Inflammatory macrophage treated with lipopolysaccharide for 4 hours (primary cell): ENCODE results near the gene FAM156B.
"Not testable (repeated sequence)": the region's sequence is repeated elsewhere in the genome, so short reads cannot be mapped to it uniquely, and the experiment has no call there.

Experiments
- DNase-seq: peaks from one replicate; pipeline ENCODE4 v3.0.0-alpha.2; 2020

The FAM156B gene, protein sequence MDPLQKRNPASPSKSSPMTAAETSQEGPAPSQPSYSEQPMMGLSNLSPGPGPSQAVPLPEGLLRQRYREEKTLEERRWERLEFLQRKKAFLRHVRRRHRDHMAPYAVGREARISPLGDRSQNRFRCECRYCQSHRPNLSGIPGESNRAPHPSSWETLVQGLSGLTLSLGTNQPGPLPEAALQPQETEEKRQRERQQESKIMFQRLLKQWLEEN

DNA sequence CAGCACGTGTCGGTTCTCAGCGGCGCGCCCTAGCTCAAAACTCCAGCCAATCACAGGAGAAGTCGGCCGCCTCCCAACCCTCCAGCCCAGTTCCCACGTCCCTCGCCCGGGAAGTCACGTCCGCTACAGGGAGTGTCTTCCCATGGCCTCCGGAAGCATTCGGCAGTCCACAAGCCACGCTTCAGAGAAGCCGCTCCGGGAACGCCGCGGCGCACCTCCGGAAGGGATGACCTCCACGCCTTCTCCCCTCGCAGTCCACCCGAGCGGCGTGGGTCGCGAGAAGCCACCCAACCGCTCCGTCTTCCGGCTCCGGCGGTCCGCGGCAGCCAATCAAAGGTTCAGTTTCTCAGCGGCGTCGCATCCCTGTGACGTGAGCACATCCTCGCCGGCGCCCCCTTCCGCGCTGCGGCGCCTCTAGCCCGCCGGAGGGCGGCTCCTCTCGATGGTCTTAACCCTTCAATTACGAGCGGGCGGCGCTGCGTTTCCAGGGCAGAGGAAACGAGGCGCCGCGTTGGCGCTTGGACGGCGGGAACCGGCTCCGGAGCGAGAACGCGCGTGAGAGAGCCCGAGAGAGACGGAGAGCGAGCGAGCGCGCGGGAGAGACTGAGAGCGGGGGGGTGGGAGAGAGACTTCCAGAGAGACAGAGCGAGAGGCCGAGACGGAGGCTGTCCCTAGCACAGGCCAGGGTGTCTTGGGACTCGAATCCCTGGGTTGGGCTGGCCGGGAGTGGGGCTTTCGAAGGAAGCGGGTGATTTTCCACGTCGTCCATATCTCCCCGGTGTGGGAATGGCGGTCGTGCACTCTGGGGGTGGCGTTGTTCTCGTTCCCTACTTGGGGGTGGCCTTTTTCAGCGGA lies at the start of gene FAM156B:
TSS of gene FAM156B (plus strand) at position 476 of the 855 bp plus-strand sequence. CDS start 9,896 bp downstream, outside the sequence.
- not testable (repeated sequence) for DNase-seq

DNA sequence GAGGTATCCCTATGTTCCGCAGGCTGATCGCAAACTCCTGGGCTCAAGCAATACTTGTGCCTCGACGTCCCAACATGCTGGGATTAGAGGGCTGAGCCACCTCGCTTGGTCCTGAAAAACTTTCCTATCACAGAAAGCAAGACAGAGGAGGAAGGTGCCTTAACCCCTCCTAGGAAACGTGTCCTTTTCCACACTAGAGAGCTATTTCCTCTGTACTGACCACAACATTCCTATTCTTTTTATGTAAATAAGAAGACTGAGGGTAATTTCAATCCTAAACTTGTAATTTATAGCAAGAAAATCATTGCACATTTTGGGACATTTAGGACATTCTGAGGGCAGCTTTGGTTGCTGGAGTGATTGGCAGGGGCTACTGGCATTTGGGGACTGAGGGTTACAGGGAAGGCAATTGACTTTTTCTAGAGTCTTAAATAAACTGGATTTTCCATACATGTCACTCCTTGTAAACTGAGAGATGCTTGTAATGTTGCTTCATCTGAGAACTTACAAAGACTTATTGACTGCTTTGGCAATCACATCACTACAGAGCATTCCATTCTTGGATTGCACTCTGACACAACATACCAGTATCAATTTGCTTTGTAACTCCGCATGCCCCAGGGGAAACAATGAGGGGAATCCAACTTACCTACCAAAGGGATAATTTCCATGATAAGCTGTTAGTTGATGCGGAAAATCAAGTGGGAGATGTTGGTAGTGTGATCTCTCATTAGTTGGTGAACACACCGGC lies 44.8 kb upstream of the FAM156B start:
- peak; percentile 23 for DNase-seq

DNA sequence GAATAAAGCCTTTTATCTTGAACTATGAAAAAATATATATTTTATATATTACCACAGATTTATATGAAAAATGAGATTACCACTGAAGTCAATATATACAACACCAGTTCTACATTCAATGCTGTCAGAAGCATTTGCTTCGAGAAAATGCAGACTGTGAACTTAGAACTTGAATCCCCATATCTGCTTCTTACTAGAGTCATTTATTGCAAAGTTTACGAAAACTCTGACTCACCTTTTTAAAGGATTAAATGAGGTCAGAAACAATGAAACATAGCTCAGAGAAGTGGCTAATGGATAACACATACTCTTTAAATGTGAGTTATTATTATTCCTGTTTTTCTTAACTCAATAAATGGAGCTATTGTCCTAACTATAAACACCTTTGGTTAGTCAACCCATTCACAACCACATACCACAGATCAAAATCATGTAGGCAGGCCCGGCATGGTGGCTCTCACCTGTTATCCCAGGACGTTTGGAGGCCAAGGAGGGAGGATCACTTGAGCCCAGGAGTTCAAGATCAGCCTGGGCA lies 40.1 kb upstream of the FAM156B start:
- DNase-seq = not testable (repeated sequence)

DNA sequence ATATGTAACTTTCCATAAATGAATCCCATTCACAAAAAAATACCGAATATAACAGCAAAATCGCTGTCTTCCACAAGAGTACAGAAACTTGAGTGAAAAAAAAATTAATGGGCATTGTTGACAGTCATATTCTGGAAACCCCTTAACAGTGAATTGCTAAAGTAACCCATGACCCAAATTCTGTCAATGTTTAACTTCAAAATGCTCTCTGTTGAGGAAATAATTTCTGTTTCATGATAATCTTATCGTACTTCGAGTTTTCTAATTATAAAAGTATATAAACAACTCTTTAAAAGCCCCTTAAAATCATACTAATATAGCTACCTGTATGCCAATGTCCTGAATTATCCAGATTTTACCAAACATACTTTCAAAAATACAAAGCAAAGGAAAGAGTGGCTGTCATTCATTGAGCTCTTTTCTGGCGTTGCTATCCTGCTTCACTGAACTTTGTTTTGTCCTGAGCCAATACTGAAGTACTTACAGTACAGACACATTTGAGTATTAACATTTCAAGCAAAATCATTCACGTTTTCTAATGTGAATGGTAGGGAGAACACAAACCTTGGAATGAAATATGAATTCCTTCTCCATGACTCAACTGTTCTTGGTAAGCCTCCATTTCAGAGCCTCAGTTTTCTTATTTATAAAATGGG lies 31.7 kb upstream of the FAM156B start:
- DNase-seq = no peak

DNA sequence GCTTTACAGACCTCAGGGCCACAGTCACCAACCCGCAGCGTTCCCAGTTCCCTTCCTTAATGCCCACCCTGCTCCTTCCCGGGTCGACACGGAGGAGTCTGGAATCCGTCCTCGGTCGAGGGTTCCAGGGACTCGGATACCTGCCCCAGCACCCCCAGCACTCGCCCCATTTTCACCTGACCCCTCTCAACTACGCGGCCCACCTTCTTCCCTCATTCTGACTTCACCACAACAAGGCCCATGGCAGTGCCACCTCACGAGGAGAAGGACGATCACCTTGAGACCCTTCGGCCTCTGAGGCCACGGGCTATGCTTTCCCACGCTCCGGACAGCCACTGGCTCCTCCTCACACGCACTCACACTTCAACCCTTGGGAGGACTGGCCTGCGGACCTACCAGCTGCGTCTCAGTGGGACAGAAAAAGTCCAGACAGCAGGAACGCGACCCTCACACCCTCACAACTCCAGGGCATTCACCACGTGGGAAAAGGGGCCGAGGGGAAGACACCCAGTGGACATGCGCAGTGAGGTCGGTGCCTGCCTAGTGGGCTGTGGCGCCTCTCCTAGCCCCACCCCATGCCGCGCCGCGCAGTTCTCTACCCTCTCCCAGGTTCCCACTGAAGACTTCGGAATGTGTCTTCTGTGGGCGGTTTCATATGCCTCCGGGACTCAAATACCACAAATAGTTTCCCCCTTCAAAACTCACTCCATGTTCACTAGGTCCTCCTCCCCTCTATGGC lies 29.4 kb upstream of the FAM156B start, which contains the start of gene XAGE3:
TSS of gene XAGE3 (minus strand) at position 474 of the 739 bp plus-strand sequence. CDS start 950 bp downstream, outside the sequence.
- DNase-seq = no peak

DNA sequence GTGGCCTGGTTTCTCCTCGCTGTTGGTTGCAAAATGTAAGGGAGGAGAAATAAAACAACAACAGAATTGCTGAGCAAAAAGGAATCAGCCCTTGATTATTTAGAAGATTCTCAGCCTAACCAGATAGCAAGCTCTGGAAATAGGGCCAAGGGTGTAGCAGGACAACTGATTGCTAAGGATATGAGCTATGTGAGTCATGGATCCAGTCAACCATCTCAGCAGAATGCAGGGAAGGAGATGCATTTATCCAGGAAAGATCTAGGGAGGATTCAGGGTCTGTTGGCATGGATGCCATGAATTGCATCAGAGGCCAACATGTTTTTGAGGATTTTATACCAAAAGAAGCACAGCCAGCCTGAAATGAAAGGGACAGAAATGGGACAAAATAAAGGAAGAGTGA lies 27.1 kb upstream of the FAM156B start:
- DNase-seq = no peak

DNA sequence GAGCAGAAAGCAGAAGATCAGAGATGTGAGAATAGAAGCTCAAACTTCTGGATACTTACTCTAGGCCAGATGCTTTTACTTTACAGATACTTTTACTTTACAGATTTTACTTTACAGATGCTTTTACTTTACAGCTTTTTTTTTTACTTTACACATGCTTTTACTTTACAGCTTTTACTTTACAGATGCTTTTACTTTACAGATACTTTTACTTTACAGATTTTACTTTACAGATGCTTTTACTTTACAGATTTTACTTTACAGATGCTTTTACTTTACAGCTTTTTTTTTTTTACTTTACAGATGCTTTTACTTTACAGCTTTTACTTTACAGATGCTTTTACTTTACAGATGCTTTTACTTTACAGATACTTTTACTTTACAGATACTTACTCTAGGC lies 23.3 kb upstream of the FAM156B start:
- DNase-seq = not testable (repeated sequence)

DNA sequence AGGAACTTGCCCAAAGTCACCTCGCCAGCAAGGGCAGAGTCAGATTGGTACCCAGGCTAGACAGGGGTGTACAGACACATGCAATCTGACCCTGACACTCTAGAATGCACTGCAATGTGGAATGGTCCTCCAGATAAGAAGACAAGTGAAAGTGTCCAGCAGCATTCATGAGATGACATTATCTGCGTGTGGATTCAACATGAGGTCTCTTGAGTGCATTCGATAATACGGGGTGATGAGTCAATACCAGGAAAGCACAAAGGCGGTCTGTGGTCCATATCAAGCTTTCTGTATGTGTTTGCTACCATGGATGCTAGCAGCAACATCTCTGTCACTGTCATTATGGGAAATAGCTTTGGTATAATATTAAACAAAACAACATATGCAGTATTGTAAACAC lies 22.5 kb upstream of the FAM156B start:
- DNase-seq = no peak

DNA sequence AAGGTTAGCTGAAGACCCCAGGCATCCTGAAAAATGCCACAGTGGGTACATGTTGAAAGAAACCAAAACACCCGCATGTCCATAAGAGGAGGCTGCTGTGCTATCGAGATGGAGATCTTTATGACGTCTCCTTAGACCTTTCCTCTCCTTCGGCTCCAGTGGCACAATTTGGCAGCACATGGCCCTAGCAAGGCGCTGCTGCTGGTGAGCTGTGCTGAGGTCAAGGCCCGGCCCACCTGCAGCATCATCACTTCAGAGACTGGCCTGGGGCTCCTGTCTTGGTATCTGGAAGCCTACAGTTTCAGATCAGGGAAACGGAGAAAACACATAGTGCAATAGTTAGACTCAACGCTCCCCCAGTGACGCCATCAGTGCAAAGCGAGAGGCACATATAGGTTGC lies 21.7 kb upstream of the FAM156B start:
- DNase-seq = not testable (repeated sequence)

DNA sequence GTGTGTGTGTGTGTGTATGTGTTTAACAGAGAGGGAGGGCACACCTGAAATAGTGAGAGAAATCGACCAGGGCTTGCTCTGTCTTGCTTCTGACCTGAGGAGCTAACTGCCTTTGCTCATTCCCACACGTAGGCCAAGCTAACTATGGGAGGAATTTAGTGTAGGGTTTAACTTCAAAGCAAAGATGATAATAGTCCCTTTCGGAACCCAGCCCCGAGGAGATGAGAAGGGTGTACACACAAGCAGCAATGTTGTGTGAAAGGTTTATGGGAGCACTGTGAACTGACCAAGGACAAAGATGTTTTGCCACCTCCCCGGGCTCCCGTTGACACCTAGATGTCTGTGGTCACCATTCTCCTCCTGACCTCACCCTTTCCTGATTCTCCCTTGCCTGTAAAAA lies 20.7 kb upstream of the FAM156B start:
- not testable (repeated sequence) for DNase-seq

DNA sequence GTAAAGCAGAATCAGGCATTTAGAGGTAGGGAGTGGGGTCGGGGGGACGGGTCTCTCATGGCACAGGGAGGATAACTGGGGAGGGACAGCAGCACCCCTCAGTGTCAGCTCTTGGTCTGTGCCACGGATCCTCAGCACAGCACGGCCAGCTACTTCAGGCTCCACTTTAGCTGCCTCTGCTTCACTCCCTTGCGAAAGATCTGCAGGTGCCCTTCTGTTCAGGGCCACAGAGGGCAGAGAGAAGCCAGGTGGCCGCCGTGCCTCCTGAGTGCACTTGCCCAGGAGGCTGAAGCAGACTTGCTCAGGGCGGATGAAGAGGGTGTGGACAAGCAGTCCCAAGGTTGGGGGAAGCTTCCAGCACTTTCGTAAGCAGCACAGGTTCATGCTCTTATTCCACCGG lies 9.7 kb upstream of the FAM156B start:
- DNase-seq = not testable (repeated sequence)

DNA sequence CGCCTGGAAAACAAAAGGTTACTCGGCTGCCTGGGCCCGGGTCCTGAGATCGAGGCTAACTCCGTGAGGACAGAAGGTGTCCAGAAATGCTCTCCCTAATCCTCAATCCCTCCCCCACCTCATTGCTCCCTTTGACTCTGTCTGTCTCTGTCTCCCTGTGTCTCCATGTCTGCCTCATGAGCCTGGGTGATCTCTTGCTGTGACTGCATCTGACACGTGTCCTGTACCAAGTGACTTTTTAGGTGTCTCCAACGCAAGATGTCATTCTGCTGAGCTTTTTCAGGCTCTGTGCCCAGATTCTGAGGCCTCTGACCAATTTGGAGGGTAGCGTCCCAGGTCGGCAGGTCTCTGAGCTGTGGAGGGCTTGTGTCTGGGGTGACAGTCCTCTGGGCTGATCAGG lies 9.0 kb upstream of the FAM156B start:
- DNase-seq = not testable (repeated sequence)

DNA sequence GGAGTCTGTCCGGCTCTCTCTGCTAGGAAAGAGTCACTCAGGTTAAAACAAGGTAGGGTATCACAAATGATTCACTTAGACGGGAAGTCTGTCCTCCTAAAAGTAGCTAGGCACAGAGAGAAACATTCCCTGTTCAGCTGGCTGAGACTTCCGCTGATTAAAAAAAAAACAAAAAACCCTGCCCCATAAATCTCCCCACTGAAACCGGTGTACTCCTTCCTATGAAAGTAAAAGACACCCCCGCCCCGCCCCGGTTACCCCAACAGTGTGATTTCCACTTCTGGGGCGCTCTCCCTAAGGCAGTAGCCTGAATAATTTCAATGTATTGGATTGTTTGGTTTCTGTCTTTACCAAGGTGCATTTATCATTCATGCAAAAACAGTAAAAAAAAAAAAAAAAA lies 692 bp upstream of the FAM156B start:
- not testable (repeated sequence) for DNase-seq

DNA sequence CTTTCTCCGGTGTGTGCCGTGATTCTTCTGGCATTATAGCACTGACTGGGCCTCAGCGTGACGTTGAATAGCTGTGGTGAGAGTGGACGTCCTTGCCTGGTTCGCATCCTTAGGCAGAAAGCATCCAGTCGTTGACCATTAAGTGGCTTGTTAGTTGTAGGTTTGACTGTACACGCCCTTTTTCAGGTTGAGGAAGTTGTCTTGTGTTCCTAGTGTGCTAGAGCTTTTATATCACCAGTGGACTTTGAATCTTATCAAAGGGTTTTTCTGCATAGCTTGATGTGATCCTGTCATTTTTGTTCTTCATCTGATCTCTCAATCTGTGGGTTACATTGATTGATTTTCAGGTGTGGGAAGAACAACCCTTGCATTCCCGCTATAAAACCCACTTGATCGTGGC lies 8.4 kb downstream of the FAM156B start:
- DNase-seq = not testable (repeated sequence)

DNA sequence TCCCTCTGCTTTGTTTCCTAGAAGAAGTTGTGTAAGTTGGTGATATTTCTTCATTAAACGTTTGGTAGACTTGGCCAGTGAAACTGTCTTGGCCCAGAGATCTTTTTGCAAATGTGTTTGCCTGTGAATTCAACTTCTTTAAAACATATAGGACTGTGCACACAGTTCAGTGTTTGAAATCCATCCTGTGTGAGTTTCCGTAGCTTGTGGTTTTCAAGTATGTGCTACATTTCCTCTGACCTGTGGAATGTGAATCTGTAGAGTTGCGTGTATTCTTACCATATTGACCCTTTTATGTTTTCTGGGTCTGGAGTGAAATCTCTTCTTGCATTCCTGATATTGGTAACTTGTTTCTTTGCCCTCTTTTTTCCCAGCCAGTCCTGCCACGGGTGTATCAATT lies 8.9 kb downstream of the FAM156B start:
- not testable (repeated sequence) for DNase-seq

DNA sequence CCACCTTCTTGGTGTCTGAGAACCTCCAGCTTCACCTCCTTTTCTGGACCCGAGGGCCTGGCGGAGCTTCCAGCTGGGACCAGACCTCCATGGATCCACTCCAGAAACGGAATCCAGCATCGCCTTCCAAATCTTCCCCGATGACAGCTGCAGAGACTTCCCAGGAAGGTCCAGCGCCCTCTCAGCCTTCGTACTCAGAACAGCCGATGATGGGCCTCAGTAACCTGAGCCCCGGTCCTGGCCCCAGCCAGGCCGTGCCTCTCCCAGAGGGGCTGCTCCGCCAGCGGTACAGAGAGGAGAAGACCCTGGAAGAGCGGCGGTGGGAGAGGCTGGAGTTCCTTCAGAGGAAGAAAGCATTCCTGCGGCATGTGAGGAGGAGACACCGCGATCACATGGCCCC lies 10.0 kb downstream of the FAM156B start:
- not testable (repeated sequence) for DNase-seq

DNA sequence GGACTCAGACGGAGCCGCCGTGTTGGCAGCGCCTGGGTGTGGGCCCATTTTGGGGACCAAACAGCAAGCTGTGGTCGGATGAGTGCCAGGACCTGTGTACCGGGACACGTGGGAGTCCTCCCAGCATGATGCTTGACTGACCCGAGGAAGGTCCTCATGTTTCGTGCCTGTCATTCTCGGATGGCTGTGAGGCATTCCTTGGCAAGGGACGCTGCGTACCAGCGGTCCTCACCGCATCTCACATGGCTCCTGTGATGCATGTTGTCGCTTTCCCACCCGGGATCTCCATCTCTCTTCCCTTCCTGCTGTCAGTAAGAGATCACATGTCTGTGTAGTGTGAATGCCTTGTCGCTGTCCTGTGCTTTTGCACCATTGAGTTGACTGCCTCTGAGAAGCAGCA lies 10.8 kb downstream of the FAM156B start:
- DNase-seq = not testable (repeated sequence)

DNA sequence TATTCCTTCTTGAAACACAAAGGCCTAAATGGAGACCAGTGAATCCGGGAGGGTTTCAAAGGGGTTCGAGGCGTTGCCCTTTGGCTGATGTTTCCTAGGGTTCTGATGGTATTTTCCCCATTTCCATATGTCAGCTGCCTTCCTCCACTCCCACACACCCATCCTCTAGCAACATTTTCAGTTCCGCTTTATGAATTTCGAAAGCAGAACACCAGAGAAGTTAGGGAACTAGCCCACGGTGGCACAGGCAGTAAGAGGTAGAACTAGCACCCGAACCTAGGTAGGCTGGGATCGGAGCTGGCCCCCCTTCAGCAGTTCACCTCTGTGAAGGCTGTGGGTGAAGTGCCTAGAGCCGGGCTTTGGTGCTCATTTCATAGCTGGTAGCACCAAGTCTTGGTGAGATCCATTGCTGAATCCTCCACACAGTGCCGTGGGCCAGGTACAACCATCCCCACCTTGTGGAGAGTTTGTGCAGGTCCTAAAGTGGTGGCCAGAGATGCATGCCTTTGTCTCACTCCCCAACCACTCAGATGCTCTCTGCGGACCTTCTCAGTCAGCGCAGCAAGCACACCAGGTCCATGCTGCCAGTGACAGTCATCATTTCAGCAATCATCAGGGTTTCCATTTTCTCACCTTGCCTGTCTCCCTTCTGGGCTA lies 12.3 kb downstream of the FAM156B start:
- not testable (repeated sequence) for DNase-seq

DNA sequence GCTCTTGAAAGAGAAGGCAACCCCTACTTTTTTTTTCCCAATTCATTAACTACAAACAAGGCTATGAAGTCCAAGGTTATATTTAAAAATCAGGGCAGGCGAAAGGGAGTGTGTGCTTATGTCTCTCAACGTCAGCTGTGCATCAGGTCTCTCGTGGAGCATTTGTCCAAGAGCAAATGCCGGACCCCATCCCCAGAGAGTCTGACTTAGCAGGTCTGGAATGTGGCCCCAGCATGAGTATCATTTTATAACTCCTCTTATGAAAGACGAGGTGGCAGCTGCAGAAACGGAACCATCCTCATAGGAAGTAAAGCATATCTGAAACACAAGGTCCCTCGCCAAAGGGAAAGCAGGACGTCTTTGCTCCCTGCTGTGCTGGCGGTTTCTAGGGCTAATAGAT lies 16.6 kb downstream of the FAM156B start:
- not testable (repeated sequence) for DNase-seq

DNA sequence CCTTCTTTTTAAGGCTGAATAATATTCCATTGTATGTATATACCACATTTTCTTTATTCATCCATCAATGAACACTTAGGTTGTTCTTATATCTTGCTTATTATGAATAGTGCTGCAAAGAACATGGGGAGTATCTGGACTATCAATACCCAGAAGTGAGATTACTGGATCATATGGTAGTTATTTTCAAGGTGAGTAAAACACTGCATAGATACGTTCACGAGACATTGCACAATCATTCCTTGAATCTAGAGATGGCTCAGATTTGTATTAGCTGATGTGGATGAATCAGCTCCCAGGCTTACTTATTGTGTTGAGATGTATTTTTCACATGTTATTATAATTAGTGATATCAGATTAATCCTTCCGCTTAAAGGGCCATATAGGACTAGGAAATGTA lies 17.6 kb downstream of the FAM156B start:
- not testable (repeated sequence) for DNase-seq

DNA sequence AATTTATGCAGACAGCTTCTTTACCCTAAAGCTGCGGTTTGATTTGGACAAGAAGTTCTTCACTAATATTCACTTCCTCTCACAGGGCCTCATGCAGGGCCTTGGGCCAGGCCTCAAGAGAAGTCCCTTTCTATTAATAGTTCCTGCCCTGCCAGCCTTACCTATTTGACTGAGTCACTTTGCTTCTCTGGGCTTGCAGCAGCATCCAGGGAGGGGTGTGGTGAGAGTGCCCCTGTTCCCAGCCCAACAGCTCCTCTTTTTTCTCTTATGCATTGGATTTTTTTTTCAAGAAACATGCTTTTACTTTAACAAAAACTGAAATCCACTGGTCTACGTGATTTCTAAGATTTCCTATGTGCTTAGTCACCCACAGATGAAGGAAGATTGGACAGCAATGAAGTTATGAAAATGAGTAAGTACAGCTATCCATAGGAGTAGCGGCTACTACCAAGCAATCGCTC lies 26.7 kb downstream of the FAM156B start:
- DNase-seq = peak; percentile 43
